Left ventricle myocardium inferior (tissue), 1 donor: ENCODE results near the gene ADGRA1. TPM values are rescaled to one million over a fixed set of nuclear protein-coding genes. Genes with fewer than 3 reads are reported as not detected.

Experiments
- DNase-seq: peaks from one replicate; pipeline ENCODE4 v3.0.0-alpha.2; 2020
- H3K27ac ChIP-seq: fragments of 200-600 bp; replicated peaks from 2 replicates; pipeline ENCODE4 v1.8.0; 2021
- H3K27me3 ChIP-seq: fragments of 200-600 bp; 2 replicates; pipeline ENCODE4 v1.8.0; 2021; ENCODE audit warnings: low read depth
- H3K36me3 ChIP-seq: fragments of 200-600 bp; 2 replicates; pipeline ENCODE4 v1.8.0; 2021
- H3K4me1 ChIP-seq: fragments of 200-600 bp; 2 replicates; pipeline ENCODE4 v1.8.0; 2021
- H3K4me3 ChIP-seq: fragments of 200-600 bp; 2 replicates; pipeline ENCODE4 v1.8.0; 2021; ENCODE audit warnings: mild to moderate bottlenecking, moderate library complexity
- H3K9me3 ChIP-seq: fragments of 200-600 bp; replicated peaks from 2 replicates; pipeline ENCODE4 v1.8.0; 2021
- intact Hi-C: fragments of 100-400 bp; cut with micrococcal nuclease; formaldehyde crosslinking; loops from one replicate; pipeline ENCODE4 v1.11.0; 2022
- total RNA-seq: library from RNA; stranded (reverse); fragmentation: NEBNext Ultra II Directional; extraction: Animal tissue kit (Norgen Biotek cat#: 25700); gene quantifications from one replicate; pipeline ENCODE4 v1.2.1, GENCODE V29; 2021
- TF ChIP-seq, protein P1 (sequence below): fragments of 200-600 bp; IDR thresholded peaks from 2 replicates; pipeline ENCODE4 v1.8.0; 2021; ENCODE audit warnings: antibody characterized with exemption, mild to moderate bottlenecking, borderline replicate concordance
- donor health status: DM: no; HTN: yes; CAD: no; lungs with severe emphysema.

The ADGRA1 gene
- total RNA-seq, 1 donor from 2014 or later: not detected

DNA sequence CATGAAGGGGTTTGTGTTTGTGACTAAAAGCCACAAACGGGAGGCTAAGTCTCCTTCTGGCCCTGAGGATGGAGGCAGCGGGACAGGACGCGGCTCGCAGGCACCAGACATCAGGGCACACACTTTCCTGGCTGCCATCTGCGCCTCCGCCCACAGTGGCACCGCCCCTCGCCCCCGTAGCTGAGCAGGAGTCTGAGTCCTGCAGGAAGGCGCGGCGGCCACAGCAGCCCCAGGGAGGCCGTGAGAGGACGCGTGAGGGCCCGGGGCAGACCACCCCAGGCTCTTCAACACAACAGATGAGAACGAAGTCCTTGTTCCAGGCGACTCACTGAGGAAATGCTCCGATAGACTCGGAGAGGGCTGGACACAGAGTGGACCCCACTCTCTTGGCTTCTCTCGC is 6.6 kb downstream of the ADGRA1 start:
- TF ChIP-seq, protein P1, sequence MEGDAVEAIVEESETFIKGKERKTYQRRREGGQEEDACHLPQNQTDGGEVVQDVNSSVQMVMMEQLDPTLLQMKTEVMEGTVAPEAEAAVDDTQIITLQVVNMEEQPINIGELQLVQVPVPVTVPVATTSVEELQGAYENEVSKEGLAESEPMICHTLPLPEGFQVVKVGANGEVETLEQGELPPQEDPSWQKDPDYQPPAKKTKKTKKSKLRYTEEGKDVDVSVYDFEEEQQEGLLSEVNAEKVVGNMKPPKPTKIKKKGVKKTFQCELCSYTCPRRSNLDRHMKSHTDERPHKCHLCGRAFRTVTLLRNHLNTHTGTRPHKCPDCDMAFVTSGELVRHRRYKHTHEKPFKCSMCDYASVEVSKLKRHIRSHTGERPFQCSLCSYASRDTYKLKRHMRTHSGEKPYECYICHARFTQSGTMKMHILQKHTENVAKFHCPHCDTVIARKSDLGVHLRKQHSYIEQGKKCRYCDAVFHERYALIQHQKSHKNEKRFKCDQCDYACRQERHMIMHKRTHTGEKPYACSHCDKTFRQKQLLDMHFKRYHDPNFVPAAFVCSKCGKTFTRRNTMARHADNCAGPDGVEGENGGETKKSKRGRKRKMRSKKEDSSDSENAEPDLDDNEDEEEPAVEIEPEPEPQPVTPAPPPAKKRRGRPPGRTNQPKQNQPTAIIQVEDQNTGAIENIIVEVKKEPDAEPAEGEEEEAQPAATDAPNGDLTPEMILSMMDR: no peak
- Histone ChIP-seq H3K4me3 (no peak overlapping the region), H3K4me1 (no peaks in the 10 kb centered on the region), H3K27ac (no peak overlapping the region), H3K9me3 (no peaks in the 10 kb centered on the region), H3K27me3 (peaks cover 97% of the 10 kb centered on the region), H3K36me3 (no peaks in the 10 kb centered on the region)
- intact Hi-C loops: no loop called here
- DNase-seq: no peak

DNA sequence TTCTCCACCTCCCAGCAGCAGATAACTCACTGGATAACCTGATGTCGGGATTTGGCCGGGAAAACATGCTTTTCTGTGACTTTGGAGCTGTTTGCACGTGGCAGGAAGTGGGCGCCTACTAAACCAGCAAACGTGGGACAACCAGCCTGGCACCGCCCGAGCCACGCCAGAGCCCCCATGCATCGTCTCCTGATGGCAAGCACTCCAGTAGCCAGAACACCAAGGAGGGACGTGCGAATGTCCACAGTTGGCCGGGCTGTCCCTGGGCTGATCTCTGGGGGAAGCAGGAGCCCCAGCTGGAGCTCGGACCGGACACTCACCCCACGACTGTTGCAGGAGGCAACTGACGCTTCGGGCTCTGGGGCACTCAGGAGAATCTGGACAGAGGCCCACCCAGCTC is 7.1 kb downstream of the ADGRA1 start:
- intact Hi-C loops: no loop called here
- H3K27me3 ChIP-seq: peaks cover 97% of the 10 kb centered on the region
- TF ChIP-seq, protein P1: no peak
- no peak overlapping the region for H3K27ac ChIP-seq
- H3K36me3 ChIP-seq: no peaks in the 10 kb centered on the region
- no peaks in the 10 kb centered on the region for H3K4me1 ChIP-seq
- no peak for DNase-seq
- H3K4me3 ChIP-seq: no peak overlapping the region
- no peaks in the 10 kb centered on the region for H3K9me3 ChIP-seq

DNA sequence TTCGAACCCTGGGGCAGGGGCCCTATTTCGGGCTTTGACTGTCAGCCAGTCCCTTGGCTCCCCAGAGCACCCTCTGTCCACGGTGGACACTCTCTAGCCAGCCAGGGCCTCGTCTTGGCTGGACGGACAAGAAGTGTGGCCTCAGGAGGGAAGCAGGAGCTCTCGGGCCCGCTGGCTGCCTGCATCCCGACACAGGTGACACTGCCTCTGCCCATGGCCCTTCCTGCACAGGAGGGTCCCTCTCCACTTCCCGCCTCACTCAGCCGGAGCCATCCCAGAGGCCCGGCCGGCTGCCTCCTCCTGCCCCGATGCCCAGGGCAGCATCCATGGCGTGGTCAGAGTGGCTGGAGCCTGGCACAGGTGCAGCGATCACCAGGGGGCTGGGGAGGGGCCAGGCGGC is 7.9 kb downstream of the ADGRA1 start:
- DNase-seq: no peak
- TF ChIP-seq, protein P1: no peak
- Histone ChIP-seq H3K36me3 (no peaks in the 10 kb centered on the region), H3K4me1 (no peaks in the 10 kb centered on the region), H3K4me3 (no peak overlapping the region), H3K27me3 (peaks cover 97% of the 10 kb centered on the region), H3K27ac (no peak overlapping the region), H3K9me3 (no peaks in the 10 kb centered on the region)
- intact Hi-C loops: no loop called here

DNA sequence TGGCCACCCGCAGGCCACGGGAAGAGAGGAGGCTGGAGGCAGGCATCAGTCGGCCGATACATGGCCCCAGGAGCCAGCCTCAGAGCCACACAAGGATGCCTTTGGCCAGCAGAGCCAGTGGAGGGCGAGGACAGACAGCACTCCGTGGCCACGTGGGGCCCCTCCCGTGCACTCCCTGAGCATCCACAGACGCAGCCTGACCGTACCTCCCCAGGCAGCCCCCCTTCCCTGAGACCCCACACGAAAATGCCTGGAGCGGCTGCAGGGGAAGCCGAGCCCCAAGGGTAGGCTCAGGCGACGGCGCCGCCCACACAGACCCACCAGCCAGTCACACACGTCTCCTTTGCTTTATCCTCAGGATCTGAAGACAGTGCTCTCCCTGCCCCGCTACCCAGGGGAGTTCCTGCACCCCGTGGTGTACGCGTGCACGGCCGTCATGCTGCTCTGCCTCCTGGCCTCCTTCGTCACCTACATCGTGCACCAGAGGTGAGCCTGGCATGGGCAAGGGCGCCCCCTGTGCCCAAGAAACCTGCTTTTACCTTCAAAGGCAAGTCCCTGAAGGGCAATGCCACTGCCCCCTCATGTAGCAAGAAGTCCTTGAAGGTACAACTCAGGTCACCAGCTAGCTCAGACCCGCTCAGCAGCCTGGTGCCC is 9.0 kb downstream of the ADGRA1 start:
- H3K4me1 ChIP-seq: no peaks in the 10 kb centered on the region
- H3K27me3 ChIP-seq: peaks cover 97% of the 10 kb centered on the region
- no peak overlapping the region for H3K4me3 ChIP-seq
- H3K9me3 ChIP-seq: no peaks in the 10 kb centered on the region
- no peak for DNase-seq
- TF ChIP-seq, protein P1: no peak
- H3K36me3 ChIP-seq: no peaks in the 10 kb centered on the region
- intact Hi-C loops: no loop called here
- H3K27ac ChIP-seq: no peak overlapping the region

DNA sequence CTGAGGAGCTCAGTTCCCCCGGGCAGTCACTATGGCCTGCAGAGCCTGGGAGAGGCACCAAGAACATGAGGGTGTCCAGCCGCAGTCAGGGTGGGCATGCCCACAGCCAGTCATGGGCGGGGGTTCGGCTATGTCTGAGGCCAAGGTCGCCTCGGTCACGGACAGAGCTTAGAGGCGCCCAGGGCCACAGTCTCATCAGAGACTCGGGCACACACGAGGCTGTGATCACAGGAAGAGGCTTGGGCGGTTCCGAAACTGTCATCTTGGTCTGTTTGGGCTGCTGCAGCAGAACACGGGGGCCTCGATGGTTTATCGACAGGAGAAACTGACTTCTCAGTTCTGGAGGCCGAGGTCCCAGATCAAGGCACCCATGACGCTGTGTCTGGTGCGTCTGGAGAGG is 9.7 kb downstream of the ADGRA1 start:
- DNase-seq: no peak
- Histone ChIP-seq H3K27ac (no peak overlapping the region), H3K27me3 (peaks cover 98% of the 10 kb centered on the region), H3K4me3 (no peak overlapping the region), H3K4me1 (no peaks in the 10 kb centered on the region), H3K36me3 (no peaks in the 10 kb centered on the region), H3K9me3 (no peaks in the 10 kb centered on the region)
- TF ChIP-seq, protein P1: no peak
- intact Hi-C loops: no loop called here

DNA sequence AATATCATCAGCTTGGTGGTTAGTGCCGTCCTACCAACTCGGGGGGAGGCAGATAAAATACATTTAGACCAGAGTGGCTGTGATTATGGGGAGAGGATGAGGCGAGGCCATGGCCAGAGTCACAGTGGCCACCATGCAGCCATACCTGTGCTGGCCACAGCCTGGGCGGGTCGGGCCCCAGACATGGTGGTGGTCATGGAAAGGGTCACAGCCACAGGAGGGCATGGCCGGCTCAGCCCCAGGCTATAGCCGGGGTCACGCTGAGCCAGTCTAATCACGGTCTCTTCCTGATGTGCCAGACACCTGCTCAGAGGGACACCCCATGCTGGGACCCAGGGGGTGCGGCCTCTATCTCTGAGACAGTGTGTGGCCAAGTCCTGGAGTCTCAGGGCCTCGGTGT is 10.2 kb downstream of the ADGRA1 start:
- no peaks in the 10 kb centered on the region for H3K36me3 ChIP-seq

More for the DNA sequence above, 10.2 kb downstream of the ADGRA1 start:
- Histone ChIP-seq H3K4me1 (no peaks in the 10 kb centered on the region), H3K9me3 (no peaks in the 10 kb centered on the region), H3K27ac (no peak overlapping the region), H3K4me3 (no peak overlapping the region), H3K27me3 (peaks cover 100% of the 10 kb centered on the region)
- TF ChIP-seq, protein P1: no peak
- DNase-seq: no peak
- intact Hi-C loops: no loop called here
